NOMO-1 treated with dmso at 0.1 percent for 144 hours (cell line): ENCODE measurements around the gene CSF1R.
"Not testable (repeated sequence)": the region's sequence is repeated elsewhere in the genome, so short reads cannot be mapped to it uniquely, and the experiment has no call there.

ENCODE experiments used
- DNase-seq: peaks from one replicate; lab custom pipeline; 2025; ENCODE audit not compliant: unreplicated experiment; lab: John Stamatoyannopoulos, UW

CSF1R gene

GRCh38 chr5:150105928-150106615 is 19.7 kb upstream of the CSF1R start:
- DNase-seq, result no peak

GRCh38 chr5:150104550-150104870 is 18.2 kb upstream of the CSF1R start:
- no peak for DNase-seq

GRCh38 chr5:150103678-150104549 is 17.6 kb upstream of the CSF1R start:
- no peak for DNase-seq

GRCh38 chr5:150101023-150101422 is 14.7 kb upstream of the CSF1R start:
- no peak for DNase-seq

- DNase-seq, result no peak
These were observed 10.8 kb upstream of the CSF1R start for GRCh38 chr5:150097152-150097551.

- no peak for DNase-seq
These were observed 5.9 kb upstream of the CSF1R start for GRCh38 chr5:150092159-150092787.

- no peak for DNase-seq
These were observed 1.0 kb downstream of the CSF1R start for GRCh38 chr5:150085191-150085912.

GRCh38 chr5:150084754-150085153 is 1.6 kb downstream of the CSF1R start:
- not testable (repeated sequence) for DNase-seq

- DNase-seq, result no peak
These were observed 3.5 kb downstream of the CSF1R start for GRCh38 chr5:150082889-150083288.

- peak; percentile 5 for DNase-seq
These were observed 4.0 kb downstream of the CSF1R start for GRCh38 chr5:150082374-150082773.

GRCh38 chr5:150081541-150082283 is 4.6 kb downstream of the CSF1R start:
- peak; percentile 81 for DNase-seq

- DNase-seq, result no peak
These were observed 5.5 kb downstream of the CSF1R start for GRCh38 chr5:150080696-150081435.

- DNase-seq, result no peak
These were observed 6.4 kb downstream of the CSF1R start for GRCh38 chr5:150079909-150080461.

- DNase-seq, result no peak
These were observed 7.3 kb downstream of the CSF1R start for GRCh38 chr5:150078802-150079689.

- DNase-seq, result no peak
These were observed 8.2 kb downstream of the CSF1R start for GRCh38 chr5:150077996-150078801.

GRCh38 chr5:150077060-150077459 is 9.3 kb downstream of the CSF1R start:
- DNase-seq, result no peak

- DNase-seq, result no peak
These were observed 10.5 kb downstream of the CSF1R start for GRCh38 chr5:150075806-150076205.

GRCh38 chr5:150075233-150075632 is 11.1 kb downstream of the CSF1R start:
- no peak for DNase-seq
